RWPE1 (cell line): ENCODE results near the gene TMEM140.

Experiments
- CTCF ChIA-PET: fragments of 350-600 bp; sonication (Branson Sonifier 250); formaldehyde crosslinking; extraction: SDS; loops from one replicate; lab custom pipeline; 2021; lab: Yijun Ruan, JAX
- POLR2A ChIA-PET: fragments of 400-600 bp; formaldehyde crosslinking; extraction: SDS; loops from one replicate; lab custom pipeline; 2020; ENCODE audit warnings: antibody characterized with exemption; ENCODE audit not compliant: low non-redundant PET; lab: Yijun Ruan, JAX
- DNase-seq: peaks from one replicate; pipeline ENCODE4 v3.0.0; 2012; ENCODE audit warnings: low spot score
- H3K27ac ChIP-seq: fragments of 450-650 bp; 2 replicates; pipeline ENCODE4 v1.5.1; 2017
- TF ChIP-seq, protein P1 (sequence below): fragments of 450-650 bp; conservative IDR thresholded peaks from 2 replicates; pipeline ENCODE4 v1.5.1; 2017; ENCODE audit warnings: low read depth, mild to moderate bottlenecking

Gene TMEM140

GRCh38 chr7:135154734-135155133, 6.9 kb downstream of the TMEM140 start:
- DNase-seq: no peak
- POLR2A ChIA-PET: no interaction called here
- H3K27ac ChIP-seq: no peak overlapping the region
- CTCF ChIA-PET: no interaction called here
- TF ChIP-seq, protein P1, sequence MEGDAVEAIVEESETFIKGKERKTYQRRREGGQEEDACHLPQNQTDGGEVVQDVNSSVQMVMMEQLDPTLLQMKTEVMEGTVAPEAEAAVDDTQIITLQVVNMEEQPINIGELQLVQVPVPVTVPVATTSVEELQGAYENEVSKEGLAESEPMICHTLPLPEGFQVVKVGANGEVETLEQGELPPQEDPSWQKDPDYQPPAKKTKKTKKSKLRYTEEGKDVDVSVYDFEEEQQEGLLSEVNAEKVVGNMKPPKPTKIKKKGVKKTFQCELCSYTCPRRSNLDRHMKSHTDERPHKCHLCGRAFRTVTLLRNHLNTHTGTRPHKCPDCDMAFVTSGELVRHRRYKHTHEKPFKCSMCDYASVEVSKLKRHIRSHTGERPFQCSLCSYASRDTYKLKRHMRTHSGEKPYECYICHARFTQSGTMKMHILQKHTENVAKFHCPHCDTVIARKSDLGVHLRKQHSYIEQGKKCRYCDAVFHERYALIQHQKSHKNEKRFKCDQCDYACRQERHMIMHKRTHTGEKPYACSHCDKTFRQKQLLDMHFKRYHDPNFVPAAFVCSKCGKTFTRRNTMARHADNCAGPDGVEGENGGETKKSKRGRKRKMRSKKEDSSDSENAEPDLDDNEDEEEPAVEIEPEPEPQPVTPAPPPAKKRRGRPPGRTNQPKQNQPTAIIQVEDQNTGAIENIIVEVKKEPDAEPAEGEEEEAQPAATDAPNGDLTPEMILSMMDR: no peak

DNA sequence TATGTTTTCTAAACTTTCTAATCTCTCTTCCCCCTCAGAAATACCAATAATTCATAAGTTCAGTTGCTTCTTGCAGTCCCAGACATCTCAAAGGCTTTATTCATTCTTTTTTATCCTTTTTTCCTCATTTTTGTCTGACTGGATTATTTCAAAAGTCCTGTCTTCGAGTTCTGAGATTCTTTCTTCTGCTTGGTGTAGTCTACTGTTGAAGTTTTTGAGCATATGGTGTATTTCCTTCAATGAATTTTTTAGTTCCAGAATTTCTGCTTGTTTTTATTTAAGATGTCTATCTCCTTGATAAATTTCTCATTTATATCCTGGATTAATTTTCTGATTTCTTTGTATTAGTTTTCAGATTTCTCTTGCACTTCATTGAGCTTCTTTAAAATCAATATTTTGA, 8.4 kb downstream of the TMEM140 start:
- CTCF ChIA-PET: no interaction called here
- POLR2A ChIA-PET: no interaction called here

GRCh38 chr7:135158141-135158655, 10.3 kb downstream of the TMEM140 start:
- TF ChIP-seq, protein P1: no peak
- ChIA-PET CTCF (no interaction called here), POLR2A (no interaction called here)
- H3K27ac ChIP-seq: no peak overlapping the region
- DNase-seq: no peak

More for the DNA sequence above, 8.4 kb downstream of the TMEM140 start:
- no peak for DNase-seq
- no peak overlapping the region for H3K27ac ChIP-seq
- TF ChIP-seq, protein P1: no peak

DNA sequence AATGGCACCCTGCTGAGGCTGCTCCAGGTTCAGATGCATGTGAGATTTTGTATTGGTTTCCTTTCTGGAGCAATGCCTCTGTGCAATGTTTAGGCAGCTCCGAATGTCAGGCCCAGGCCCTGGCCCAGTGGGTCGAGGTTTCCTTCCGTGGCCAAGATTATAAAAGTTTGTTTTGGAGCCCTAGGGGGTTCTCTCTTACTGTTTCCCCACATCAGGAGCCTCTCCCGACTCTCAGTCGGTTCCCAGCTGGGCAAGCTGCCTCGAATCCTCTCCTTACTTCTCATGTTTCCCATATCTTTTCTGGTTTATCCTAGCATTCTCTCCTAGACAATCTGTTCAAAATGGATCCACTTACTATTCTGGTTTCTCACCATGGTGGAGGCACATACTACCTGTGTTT, 11.0 kb downstream of the TMEM140 start:
- TF ChIP-seq, protein P1: no peak
- CTCF ChIA-PET: no interaction called here
- no peak for DNase-seq
- H3K27ac ChIP-seq: no peak overlapping the region
- POLR2A ChIA-PET: no interaction called here

DNA sequence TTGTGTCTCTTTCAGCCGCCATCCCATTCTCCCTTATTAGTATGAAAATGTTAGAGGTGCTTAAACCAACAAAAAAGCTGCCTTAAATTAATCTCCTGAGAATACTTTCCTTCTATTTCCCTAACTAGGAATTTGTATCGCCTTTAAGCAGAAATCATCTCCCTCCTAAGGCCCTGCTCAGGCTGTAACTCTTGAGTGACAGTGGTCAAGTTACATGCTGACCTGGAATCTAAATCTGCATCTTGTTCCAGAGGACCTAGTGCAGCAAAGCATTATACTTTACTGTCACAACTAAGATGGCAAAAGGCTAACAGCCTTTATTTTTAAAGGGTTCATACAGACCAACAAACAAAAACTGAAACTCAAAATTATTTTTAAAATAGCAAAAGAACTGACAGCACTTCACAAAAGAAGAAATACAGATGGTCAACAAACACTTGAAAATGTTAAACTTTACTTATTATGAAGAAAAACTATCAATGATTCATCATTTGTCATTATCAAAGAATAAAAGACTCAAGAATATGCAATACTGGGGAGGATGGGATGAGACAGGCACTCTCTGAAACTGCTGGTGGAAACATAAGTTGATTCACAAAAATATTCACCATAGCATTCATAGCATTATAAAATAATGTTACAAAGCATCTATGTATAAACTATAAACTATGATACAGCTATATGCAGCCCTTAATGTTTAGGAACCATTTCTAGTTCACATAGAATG, 11.7 kb downstream of the TMEM140 start:
- TF ChIP-seq, protein P1: no peak
- ChIA-PET POLR2A (no interaction called here), CTCF (no interaction called here)
- no peak for DNase-seq
- H3K27ac ChIP-seq: no peak overlapping the region

DNA sequence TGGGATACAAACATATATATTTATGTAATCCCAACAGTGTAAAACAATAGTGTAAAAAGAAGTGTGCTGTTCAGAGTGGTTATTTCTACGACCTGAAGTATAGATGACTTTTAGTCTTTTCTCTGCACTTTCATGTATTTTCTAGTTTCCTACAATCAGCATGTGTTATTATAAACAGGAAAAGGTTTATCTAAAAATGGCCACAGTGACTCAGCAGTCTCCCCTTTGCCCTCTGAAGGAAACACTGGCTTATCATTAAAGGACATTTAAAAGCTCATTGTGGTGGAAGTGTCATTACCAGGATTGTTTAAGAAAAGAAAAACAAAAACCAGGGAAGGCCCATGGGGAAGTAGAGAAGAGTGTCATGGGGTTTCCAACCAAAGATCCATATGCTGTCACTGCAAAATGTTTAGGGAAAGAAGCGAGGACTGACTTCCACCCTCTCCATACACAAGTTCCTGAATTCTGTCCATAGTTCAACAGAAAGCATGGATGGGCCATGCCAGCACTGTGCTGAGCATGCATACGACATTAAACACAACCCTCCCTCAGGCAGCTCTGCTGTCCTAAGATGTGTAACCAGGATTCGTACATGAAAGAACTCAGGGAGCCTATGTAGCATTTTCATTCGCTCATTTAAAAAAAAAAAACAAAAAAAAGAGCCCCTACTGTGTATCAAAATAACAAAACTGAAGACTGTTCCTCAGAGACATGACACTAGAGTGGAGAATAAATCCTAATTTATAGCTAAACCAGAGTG, 12.4 kb downstream of the TMEM140 start:
- ChIA-PET POLR2A (no interaction called here), CTCF (interaction anchor here (0.6 kb wide), 1 partner anchor 197 kb away, joined by 5 read pairs; no protein-coding TSS in a partner anchor)
- TF ChIP-seq, protein P1: no peak
- DNase-seq: no peak
- no peak overlapping the region for H3K27ac ChIP-seq
